ENCODE data around the gene KBTBD13.

The KBTBD13 gene

DNA sequence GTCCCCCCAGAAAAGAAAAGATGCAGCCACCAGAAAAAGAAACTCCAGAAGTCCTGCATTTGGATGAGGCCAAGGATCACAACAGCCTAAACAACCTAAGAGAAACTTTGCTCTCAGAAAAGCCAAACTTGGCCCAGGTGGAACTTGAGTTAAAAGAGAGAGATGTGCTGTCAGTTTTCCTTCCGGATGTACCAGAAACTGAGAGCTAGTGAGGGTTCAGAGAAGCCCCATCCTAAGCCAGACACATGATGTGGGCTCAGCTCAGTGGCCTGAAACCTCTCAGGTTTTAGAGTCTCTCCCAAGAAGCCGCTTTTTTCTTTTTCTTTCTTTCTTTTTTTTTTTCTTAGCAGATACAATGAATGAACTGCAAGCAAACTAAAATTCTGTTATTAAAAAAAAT, 23.6 kb upstream of the KBTBD13 start:
- DNase-seq (ENCODE audit: low read depth), result no peak

DNA sequence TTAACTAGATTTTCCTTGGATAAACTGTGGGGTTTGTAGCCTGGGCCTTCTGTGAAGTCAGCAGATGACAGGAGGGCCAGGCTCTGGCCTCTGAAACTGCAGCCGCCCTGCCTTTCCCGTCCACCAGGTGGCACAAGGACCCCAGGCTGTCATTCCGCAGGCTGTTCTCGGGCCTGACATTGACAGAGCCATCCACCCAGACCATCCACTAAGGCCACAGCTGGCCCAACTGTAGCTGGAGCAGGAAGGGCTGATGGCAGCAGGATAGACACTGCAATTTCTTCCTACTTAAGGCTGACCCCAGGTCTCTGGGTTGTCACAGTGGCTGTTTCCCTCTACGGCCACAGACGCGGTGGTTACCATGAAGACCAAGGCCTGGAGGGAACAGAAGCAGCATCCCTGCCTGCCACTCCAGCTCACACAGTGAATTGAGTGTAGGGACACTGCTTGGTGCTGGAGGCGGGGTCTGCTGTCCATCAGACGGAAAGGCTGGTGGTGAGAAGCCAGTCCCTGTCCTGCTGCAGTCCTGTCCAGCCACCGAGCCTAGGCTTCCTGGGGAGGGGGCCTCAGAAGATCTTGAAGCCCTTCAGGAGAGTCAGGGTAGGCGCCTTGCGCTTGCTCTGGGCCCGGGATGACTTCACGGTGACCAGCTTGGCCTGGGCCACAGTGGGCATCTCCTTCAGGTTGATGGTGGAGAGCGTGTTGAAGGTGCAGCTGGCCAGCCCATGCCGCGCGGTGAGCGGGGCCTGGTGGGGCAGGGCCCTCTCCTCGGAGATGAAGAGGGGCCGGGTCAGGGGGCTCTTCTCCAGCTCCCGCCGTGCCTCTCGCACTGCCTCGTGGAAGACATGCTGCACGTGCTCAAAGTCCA, 22.0 kb upstream of the KBTBD13 start:
- DNase-seq (ENCODE audit: low read depth), result peak; percentile 9

DNA sequence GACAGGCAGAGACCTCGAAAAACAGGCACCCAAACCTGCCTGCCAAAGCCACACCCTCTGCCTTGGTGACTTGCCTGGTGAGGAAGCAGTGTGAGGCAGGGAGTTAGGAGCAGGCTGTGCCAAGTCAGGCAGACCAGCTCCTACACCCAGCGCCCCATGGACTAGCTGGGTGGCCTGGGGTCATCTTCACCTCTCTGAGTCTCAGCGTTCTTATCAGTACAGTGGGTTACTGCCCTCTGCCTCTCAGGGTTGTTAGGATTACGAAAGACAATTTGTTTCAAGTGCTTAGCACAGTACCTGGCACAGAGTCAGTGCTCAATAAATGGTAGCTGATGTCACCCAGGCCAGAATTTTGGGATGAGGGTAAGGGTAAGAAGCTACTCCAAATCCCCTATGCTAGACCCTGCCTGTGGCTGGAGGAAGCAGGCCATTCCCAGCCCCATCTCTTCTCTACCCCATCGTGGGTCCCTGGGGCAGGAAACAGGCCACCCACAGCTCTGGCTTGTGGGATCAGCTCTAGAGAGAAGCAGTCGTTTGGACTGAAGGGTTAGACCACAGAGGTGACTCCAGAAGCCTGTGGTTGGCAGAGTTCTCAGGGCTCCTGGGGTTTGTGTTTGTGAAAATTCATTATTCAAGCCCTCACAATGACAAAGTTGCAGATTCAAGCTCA, 21.2 kb upstream of the KBTBD13 start:
- no peak for DNase-seq (ENCODE audit: low read depth)

DNA sequence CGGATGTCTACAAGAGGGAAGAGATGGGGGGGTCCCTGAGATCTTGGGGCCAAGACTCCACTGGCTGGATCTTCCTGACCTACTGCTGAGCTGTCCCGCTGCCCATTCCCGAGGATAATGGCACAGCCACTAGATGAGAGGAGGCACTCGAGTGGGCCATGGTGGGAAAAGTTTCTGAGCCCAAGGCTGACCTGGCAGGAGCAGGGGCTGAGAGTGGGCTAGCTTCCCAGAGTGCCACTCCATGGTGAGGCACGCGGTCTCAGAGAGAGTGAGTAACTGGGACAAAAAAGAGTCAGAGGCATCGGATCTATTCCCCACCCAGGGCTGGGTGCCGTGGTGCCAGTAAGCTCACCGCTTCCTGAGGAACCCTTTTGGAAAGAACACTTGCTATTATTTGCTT, 20.4 kb upstream of the KBTBD13 start:
- DNase-seq (ENCODE audit: low read depth), result no peak

DNA sequence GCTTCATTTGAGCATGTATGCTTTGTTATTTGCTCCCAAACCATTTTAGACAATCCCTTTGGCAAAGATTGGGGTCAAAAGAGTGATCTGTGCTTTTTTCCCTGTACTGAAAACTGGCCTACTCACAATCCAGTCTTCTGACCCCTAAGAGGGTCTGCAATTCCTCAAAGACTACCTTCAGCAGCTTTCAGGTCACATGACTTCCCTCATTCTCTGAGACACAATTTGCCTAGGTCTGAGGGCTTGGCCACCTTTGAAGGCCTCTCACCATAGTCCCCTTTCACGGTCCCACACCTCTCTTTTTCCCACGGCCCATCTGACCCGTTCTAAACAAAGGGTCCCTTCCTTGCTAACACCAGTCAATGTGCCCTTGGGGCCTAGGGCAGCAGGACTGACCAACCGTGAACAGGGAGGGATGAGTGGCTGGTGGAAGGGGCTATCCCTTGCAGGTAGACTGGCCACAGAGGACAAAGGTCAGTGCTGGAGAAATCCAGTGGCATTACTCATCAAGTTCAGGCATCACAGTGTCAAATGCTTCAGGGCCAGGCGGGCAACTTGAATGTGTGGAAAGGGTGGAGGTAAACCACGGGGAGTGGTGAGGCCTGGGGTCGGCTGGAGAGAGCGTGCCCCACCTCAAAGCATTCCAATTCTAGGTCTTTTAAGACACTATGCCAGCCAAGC, 19.5 kb upstream of the KBTBD13 start:
- no peak for DNase-seq (ENCODE audit: low read depth)

DNA sequence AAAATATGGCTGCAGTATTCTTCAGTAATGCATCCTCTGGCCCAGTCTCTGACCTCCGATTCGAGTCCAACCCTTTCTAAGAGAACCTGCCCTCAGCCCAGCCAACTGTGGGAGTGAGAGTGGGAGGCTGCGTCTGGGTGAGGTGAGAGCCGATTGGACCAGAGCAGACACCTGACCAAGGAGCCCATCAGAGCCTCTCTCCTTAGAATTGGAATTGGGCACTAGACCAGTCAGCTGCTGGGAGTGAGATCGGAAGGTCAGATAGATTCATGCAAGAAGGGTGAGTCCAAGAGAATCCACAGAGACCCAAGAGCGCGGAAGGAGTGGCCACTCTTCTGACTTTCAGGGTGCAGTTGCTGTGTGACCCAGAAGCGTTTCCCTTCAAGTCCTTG, 19.0 kb upstream of the KBTBD13 start:
- DNase-seq (ENCODE audit: low read depth), result no peak

DNA sequence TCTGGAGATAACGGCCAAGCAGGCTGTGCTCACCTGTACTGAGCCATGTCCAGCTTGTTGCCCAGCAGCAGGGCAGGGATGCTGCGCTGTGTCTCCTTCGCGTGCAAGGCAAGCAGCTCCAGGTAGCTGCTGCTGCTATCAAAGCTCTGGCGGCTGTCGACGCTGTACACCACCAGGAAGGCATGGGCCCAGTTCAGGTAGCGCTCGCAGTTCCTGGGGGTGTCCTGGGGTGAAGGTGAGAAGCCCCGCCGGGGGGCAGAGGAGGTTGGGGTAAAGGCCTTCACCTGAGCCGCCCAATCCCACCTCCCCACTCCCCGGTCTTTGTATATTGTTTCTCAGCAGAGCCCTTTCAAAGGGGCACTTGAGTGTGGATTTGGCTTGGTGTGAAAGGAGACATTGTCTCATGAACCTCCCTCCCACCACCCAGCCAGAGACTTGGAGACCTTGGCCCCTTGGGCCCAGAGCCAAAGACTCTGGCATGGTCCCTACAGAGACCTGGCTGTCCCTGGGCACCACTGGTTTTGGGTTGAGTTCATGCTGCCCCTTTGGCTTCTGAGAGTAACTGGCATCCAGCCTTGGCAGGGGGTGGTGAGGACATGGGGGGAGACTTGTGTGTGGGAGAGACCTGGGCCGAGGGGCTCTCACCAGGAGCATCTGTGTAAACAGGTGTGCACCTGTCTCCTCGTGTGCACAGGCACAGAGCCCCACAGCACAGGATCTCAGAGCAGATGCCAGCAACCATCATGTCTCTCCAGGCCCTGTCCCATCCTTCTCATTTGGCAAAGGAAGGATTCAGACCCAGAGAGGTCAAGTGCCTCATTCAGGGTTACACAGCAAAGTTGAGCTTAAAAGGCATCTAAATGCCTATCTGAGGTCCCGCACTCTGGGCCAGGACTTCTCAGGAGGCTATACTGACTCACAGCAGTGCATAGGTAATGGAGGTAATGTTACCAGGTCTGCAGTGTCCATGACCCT, 17.9 kb upstream of the KBTBD13 start:
- DNase-seq (ENCODE audit: low read depth), result no peak

DNA sequence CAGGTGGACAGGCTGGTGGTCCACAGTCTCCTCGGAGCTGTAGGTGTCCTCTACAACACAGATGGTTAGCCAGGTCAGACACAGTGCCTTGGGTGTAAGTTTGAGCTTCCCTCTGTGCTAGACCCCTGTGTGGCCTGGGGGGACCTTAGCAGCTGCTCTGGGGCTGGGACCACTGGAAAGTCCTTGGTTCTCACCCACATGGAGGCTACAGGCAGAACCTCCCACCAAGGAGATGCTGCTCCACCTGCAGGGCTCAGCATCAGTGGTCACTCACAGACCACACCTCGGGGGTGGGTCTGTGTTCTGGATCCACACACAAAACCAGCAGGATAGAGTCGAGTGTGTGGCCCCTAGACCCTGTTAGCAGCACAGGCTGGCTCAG, 17.2 kb upstream of the KBTBD13 start:
- DNase-seq (ENCODE audit: low read depth), result no peak

DNA sequence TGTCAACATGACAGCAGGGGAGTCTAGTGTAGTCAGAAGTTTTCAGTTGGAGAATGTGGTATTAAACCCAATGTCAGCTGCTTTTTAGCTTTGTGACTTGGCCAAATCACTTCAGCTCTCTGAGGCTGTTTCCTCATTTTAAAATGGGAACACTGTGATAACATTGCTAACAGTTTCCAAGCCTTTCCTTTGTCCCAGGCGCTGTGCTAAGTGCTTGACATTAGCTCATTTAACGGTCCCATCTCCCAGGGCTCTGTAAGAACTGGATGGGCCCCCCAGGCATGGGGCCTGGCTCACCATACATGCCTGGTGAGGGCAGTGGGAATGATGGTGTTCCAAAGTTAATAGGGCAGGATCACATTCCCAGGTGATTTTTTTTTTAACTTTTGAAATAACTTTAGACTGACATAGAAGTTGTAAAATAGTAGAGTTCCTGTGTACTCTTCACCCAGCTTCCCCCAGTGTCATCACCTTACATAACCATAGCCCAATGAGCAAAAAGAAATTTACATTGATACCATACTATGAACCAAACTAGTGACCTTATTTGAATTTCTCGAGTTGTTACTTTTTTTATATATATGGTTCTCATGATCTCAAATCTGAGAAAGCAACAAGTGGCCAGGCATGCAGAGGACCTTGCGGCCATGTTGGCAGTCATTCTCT, 16.5 kb upstream of the KBTBD13 start:
- DNase-seq (ENCODE audit: low read depth), result no peak

DNA sequence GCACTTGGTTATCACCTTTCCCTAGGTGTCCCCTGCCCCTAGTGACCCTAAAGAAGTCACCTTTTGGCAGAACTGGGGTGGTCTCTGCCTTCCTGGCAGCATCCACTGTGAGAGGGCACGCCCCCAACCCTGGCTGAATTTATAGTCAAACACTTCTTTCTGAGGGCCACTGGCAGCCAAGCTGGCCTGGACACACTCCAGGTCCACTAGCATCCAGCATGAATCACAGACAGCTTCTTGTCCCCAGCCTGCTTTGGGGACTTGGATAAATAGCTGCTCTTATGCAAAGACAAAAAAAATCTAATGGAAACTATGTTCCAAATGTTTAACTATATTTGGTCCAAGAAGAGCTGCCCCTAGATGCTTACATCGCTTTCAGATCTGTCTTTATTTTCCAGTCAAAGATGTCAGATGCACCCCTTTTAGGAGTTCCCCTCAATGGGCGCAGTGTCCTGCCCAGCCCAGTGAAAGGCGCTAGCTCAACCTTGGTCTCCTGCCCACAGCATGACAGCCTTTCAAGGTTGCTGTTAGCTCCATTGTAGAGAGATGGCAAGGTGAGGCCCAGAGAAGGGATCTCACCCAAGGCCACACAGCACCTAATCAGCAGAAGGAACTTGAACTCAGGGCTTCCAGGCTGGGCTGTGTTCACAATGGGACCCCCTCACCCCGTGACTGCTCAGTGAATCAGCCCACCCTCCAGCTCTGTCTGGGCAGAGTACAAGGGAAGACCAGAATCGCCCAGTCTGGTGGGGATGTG, 15.7 kb upstream of the KBTBD13 start:
- no peak for DNase-seq (ENCODE audit: low read depth)

DNA sequence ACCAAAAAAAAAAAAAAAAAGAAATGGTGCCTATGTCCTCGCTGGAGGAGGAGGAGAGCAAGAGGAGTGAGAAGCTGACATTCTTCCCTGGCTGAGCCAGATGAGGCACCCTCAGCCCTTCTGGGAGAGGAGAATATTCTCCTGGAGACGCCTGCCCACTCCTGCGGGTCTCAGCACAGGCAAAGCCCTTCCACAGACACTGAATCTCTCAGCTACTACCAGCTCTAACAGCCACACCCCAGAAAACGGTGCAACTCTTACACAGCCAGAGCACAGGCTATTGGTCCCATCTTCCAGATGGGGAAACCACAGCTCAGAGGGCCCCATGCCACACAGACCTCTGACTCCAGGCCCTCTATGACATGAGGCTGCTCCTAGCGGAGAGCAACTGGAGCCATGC, 14.5 kb upstream of the KBTBD13 start:
- no peak for DNase-seq (ENCODE audit: low read depth)

DNA sequence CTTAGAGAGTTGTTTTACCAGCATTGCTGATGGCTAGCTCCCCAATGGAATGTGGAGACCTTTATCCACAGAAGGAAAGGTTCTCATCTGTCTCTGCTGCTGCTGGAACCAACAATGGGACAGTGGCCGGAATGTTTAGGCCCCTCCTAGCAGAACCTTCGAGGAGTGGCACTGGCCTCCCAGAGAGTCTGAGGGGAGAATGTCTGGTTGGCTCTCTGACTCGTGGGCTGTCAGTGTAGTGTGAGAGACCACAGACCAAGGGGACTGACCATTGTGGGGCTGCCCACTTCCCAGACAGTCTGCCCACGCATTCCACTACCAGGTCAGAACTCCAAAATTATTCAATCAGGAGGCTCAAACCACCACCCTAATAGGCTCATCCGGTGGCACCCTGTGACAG, 13.8 kb upstream of the KBTBD13 start:
- no peak for DNase-seq (ENCODE audit: low read depth)

DNA sequence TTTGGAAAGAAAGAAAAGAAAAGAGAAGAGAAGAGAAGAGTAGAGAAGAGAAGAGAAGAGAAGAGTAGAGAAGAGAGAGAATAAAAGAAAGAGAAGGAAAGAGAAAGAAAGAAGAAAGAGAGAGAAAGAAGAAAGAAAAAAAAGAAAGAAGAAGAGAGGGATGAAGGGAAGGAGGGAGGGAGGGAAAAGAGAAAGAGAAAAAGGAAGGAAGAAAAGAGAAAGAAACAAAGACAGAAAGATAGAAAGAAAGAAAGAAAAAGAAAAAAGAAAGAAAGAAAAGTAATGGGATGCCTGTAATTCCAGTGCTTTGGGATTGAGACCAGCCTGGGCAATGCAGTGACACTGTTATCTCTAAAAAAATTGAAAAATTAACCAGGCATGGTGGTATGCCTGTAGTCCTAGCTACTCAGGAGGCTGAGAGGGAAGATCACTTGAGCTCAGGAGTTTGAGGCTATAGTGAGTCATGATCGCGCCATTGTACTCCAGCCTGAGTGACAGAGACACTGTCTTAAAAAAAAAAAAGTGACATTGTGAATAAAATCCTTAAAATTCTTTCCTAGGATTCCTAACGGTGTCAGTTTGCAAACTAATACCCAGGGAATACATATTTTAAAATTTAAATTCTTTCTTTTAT, 10.4 kb upstream of the KBTBD13 start:
- no peak for DNase-seq (ENCODE audit: low read depth)

DNA sequence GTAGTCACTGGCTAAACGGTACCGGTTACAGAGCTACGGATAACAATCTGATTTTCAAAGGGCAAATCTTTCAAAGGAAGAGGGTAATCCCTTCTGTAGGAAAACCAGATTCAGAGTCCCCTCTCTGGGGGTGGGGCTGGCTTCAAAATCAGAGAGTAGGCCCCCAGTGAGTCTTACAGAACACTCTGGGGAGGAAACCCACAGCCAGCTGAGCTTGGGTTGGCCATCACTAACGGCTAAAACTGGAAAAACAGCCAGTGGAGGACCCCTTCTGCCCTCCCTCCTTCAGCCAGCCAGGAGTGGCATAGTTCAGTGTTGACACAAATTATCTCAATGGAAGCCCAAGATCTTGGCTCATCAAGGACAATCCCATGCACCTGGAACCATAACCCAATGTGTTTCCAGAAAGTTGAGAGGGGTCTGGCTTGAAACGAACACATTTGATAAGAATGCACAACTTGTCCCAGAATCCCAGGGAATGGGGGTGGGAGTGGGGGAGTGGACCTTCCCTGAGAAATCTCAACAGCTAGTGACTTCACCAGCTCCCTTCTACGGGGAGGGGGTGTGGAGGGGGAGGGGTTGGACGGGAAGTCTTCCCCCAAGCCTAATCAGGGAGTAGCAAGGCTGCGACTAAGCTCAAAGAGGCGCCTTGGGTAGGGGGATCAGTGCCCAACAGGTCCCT, 9.8 kb upstream of the KBTBD13 start:
- DNase-seq (ENCODE audit: low read depth), result no peak

DNA sequence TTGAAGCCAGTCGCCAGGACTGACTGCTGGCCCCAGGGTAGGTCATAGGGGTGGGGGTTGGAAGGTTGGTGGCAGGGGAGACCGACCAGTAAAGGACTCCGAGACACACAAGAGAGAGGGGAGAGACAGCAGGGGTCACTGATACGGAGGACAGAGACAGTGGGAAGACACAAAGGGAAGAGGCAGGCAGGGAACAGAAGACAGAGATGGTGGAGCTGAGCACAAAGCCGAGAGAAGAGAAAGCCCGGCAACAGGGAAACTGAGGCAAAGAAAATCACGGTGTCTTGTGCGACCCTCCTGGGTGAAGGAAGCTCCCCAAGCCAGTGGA, 9.3 kb upstream of the KBTBD13 start:
- DNase-seq (ENCODE audit: low read depth), result no peak

DNA sequence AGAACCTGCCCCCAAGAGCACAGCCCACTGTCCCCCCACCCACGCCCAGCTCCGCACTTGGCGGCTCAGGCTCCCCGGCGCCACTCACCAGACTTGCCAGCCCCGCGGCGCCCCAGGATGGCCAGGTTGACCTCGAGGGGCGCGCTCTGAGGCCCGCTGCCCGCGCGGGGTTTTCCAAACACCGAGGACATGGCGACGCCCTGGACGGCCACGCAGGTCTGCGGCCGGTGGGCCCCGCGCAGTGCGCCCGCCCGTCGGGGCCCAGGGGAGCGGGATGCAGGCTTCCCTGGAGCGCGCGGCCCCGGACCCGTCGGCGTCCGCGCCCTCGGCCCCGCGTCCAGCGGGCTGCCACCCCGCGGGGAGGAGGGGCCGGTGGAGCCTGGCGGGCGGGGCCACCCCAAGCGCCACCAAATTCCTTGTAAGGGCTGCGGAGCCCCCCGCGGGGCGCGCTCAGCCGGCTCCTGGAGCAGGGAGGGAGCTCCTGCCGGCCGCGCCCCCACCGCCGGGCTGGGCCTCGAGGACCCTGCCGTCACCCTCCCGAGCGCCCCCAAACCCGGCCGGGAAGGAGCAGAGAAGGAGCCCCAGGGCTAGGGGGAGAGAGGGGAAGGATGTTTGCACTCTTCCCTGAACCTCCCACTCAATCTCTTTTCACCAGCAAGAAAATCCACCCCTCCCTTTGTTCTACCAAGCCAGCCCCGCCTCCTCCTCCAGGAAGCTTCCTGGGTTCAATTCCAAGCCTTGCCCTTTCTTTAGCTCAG, 8.7 kb upstream of the KBTBD13 start, which contains the start of gene RASL12:
Gene RASL12, minus strand, starts transcription at position 347 of the 758 bp plus-strand sequence. Its CDS starts 156 bp downstream, at position 191.
- DNase-seq (ENCODE audit: low read depth), result no peak

DNA sequence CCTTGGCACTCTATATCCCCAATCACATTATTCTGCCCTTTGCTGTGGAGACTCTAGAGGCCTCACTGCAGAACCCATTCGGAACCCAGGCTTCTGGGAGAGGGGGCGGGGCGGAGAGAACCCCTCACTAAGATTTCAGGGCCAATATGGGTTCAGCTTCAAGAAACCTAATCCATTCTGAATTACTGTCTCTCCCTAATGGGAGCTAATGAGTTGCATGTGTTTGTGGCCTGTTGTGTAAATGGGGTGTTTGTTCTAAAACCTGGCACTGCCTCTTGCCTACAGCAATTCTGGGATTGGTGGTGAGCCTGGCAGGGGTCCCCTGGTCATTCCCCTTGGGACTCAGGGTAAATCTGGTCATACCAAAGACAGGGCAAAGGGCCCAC, 8.2 kb upstream of the KBTBD13 start:
- DNase-seq (ENCODE audit: low read depth), result no peak

DNA sequence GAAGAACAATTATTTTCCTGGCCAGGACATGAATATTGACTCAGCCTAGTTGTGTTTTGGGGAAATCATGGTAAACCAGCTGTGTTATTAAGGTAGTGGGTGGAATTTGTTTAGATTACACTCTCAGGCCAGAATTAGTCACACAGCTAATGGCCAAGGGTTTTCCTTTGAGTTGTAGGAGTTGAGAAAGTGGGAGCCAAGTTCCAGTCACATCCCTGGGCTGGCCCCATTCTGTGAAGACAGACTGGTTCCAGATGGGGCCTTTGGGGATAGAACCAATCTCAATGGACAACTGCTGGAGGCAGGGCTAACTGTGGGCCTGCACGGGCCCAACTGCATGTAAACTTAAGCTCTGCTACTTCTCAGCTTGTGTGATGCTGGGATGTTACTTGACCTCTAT, 7.4 kb upstream of the KBTBD13 start:
- DNase-seq (ENCODE audit: low read depth), result no peak

All from stimulated activated CD8-positive, alpha-beta memory T cell treated with anti-CD3 and anti-CD28 coated beads, Interleukin-15, amount 100 ng/mL, for 1 hour (primary cell).